NCI-H1436 (cell line): ENCODE results near the gene RNF13.

Experiments
- DNase-seq: peaks from one replicate; lab custom pipeline; 2025; lab: John Stamatoyannopoulos, UW

RNF13 gene

DNA sequence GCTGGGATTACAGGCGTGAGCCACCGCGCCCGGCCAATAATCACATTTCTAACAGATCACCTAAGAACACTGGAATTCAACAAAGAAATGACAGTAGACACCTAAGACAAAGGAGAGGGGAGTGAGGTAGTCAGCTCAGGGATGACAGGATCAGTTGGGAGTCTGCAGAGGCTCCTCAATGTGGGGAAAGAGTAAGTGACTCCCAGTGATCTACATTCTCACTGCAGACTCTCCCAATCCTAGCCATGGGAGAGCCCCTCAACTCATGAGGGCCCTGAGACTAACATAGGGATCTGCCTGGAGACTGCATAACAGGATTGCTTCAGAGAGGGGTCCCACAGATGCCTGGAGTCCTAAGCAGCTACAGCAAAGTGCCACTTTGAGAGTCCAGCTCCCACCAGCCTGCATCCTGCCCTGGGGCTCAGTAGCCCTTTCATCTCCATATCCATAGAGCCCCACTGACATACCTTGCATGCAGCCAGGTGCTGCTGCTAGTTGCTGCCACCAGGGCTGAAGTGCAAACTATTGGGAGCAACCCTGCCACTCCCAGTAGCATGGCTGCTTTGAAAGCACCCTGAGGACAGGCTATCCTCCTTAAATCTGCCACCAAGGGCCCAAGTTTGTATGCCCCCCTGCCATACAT is 179.5 kb downstream of the RNF13 start:
- no peak for DNase-seq

DNA sequence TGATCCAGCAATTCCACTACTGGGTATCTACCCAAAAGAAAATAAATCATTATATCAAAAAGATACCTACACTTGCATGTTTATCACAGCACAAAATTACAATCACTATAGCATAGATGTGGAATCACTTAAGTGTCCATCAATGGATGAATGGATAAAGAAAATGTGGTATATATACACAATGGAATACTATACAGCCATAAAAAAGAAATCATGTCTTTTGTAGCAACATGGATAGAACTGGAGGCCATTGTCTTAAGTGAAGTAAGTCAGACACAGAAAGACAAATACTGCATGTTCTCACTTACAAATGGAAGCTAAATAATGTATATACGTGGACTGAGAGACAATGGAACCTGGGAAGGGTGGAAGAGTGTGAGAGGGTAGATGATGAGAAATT is 185.9 kb downstream of the RNF13 start:
- no peak for DNase-seq

DNA sequence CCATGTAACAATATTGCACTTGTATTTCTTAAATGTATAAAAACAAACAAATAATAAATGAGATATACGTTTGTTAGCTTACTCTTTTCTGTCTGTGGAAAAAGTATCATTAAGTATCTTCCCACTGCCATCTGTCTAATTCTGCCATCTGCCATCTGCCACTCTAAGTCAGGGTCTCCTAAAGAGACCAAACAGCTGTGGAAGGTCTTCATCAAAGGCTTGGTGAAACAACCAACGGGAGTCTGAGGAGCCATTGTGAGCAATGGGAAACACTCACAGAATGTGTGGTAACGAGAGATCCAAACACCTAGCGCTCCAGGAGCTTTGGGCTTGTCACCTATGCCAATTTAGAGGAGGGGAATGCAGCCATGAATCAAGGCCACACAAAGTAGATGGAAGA is 186.4 kb downstream of the RNF13 start:
- DNase-seq = no peak

DNA sequence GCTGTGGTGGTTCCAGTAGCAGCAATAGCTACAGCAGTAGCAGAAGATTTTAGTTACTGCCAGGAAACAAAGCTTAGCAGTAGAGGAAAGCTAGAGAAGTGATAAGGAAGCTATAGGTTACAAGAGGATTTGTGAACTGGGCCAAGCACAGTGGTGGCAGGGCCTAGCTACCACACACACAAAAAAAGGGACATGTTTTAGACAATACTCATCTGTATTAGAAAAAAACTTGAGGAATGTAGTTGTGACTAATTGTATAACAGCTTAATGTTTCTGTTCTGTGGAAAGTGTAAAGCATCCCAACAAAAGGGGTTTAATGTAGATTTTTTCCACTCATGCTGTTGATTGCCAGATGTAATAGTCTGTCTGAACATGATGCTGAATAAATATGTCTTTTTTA is 187.6 kb downstream of the RNF13 start:
- no peak for DNase-seq

DNA sequence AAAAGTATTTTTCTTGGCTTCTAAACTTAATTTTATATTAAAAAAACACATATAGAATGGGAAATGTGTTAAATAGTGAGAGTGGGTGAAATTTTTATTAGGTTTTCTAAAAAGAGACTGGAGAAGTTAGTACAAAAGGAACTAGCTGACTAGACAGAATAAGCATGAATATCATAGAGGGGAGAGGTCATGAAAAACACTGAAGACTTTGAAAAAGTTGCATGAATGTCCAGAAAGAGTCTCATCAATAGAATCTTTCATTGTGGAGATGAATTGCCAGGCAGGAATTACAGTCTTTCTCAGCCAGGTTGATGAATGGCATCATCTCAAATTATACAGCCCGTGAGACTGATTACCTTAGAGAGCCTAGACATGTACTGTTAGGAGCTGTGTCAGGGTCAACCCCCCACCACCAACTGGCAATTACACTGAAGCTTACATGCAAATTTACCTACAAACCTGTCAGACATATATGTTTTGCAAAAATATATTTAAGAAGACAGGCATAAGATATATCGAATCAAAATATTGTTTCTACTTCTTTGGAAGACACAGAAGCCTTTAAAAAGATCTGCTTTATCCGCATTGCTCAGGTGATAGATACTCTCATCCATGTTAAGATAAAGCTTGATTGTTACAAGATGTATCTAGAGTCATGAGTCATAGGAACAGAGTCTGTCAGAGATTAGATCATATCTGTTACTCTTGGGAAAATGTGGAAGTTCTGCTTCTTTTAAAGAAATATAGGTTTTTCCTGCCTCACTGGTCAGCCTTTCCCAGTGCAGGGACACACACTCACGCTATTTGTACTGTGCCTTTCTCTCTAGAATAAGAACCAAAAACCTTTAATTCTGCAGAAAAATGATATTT is 192.5 kb downstream of the RNF13 start:
- no peak for DNase-seq

DNA sequence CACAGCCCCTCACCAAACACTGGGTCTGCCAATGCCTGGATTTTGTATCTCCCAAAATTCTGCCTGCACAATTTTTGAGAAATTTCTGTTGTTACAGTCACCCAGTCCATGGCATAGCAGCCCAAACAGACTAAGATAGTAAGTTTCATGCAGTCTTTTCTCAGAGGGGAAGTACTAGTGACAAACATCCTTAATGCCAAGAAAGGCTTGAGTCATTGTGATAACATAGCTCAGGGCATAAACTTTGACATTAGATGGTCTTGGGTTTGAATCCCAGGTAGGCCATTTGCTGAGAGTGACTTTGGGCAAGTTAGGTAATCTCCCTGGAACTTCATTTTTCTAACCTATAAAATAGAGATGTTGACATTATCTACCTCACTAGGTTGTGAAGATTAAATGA is 193.8 kb downstream of the RNF13 start:
- no peak for DNase-seq
